IMR-90 (cell line): ENCODE measurements around the gene DNMT3L.
"Not testable (repeated sequence)": the region's sequence is repeated elsewhere in the genome, so short reads cannot be mapped to it uniquely, and the experiment has no call there.

Experiments used
- POLR2A ChIP-seq: IDR thresholded peaks from 2 replicates; pipeline ENCODE4 v1.6.1; 2012; ENCODE audit warnings: mild to moderate bottlenecking, low read depth, low read length
- SMC3 ChIP-seq: fragments of 150-350 bp; IDR thresholded peaks from 2 replicates; pipeline ENCODE4 v1.6.1; 2016; ENCODE audit warnings: low read depth, mild to moderate bottlenecking, antibody characterized with exemption, low read length, moderate library complexity
- TF ChIP-seq, protein P1 (sequence below): conservative IDR thresholded peaks from 2 replicates; pipeline ENCODE4 v1.5.1; 2012; ENCODE audit warnings: mild to moderate bottlenecking, low read depth, low read length, improper control_type of control experiment

DNA sequence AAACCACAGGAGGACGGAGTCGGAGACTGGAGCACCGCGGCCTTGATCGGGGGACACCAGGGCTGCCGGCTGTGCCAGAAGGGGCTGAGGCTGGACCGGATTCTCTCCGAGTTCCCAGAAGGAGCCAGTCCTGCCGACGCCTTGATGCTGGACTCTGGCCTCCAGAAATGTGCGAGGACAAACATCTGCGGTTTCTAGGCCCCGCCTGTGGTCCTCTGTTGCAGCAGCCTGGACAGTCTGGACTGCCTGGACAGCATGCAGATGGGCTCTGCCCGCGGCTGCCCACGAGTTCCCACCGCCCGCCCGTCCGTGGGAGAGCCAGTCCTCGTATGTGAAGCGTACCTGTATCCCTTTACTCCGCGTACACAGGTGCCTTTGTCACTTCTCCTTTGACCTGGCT lies 55.5 kb downstream of the DNMT3L start:
- not testable (repeated sequence) for TF ChIP-seq SMC3, POLR2A
- TF ChIP-seq, protein P1, sequence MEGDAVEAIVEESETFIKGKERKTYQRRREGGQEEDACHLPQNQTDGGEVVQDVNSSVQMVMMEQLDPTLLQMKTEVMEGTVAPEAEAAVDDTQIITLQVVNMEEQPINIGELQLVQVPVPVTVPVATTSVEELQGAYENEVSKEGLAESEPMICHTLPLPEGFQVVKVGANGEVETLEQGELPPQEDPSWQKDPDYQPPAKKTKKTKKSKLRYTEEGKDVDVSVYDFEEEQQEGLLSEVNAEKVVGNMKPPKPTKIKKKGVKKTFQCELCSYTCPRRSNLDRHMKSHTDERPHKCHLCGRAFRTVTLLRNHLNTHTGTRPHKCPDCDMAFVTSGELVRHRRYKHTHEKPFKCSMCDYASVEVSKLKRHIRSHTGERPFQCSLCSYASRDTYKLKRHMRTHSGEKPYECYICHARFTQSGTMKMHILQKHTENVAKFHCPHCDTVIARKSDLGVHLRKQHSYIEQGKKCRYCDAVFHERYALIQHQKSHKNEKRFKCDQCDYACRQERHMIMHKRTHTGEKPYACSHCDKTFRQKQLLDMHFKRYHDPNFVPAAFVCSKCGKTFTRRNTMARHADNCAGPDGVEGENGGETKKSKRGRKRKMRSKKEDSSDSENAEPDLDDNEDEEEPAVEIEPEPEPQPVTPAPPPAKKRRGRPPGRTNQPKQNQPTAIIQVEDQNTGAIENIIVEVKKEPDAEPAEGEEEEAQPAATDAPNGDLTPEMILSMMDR = not testable (repeated sequence)
